Erythroblast (primary cell): Measurements from ENCODE around the gene GLIPR1.
"Not testable (repeated sequence)": the region's sequence is repeated elsewhere in the genome, so short reads cannot be mapped to it uniquely, and the experiment has no call there.

ENCODE experiments used
- DNase-seq, 2 experiments: peaks; one replicate each; lab custom pipeline; 2025; lab: John Stamatoyannopoulos, UW
- GATA1 ChIP-seq: IDR thresholded peaks from 2 replicates; pipeline ENCODE4 v1.6.1; 2011; ENCODE audit warnings: low read depth, mild to moderate bottlenecking, control low read depth, low read length, moderate library complexity
- POLR2A ChIP-seq: IDR thresholded peaks from 2 replicates; pipeline ENCODE4 v1.6.1; 2011; ENCODE audit warnings: mild to moderate bottlenecking, low read length

GLIPR1 gene

DNA sequence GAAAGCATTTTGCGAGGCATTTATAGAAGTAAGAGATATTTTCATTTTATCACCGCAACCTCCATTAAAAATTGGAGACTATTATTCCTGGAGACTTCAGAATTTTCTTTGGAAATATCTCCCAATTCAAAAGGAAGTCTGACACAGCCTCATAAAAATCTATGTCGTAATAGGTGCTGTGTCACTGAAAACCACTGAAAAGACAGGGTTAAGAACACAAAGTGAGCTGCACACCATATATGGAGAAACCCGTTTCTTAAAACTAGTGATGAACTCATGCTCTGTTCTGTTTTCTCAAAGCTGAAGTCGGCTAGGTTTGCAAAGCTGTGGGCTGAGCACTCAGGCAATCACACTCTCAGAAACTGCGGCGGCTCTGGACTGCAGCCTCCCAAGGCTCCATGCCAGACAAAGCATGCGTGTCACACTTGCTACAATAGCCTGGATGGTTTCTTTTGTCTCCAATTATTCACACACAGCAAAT, at the start of gene GLIPR1:
GLIPR1 (plus strand) TSS at position 287 of the 481 bp plus-strand sequence; CDS start at position 413, 126 bp downstream.
- DNase-seq, result peak; percentile 19 to 29
- no peak for TF ChIP-seq GATA1
- peak; percentile 12 for TF ChIP-seq POLR2A

GRCh38 chr12:75432924-75433323, 47.6 kb upstream of the GLIPR1 start:
- no peak for DNase-seq
- TF ChIP-seq GATA1 (no peak), POLR2A (no peak)

- DNase-seq, result no peak
Measured at GRCh38 chr12:75437564-75437963, 43.0 kb upstream of the GLIPR1 start.

GRCh38 chr12:75438059-75438754, 42.3 kb upstream of the GLIPR1 start:
- no peak for TF ChIP-seq POLR2A
- no peak for TF ChIP-seq GATA1
- no peak for DNase-seq

More at GRCh38 chr12:75437564-75437963, 43.0 kb upstream of the GLIPR1 start:
- no peak for TF ChIP-seq POLR2A
- TF ChIP-seq GATA1, result no peak

DNA sequence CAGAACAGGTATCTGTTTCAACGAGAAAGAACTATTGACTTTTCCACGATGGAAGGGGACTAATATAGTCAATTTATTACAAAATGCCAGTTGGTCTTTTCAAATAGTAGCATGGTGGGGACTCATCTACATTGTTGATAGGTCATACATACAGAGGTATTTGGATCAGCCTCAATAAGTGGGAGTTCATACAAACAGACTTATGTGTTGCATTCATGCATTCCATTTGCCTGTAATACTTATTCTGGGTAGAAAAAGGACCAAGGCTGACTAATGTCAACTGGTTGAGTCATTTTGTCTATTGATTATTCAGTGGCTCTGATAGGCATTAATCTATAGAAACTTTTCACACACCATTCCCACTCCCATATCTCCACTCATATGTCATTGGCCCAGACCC, 41.5 kb upstream of the GLIPR1 start:
- DNase-seq, result no peak
- no peak for TF ChIP-seq POLR2A
- no peak for TF ChIP-seq GATA1

- no peak for DNase-seq
- no peak for TF ChIP-seq POLR2A
- no peak for TF ChIP-seq GATA1
Measured at GRCh38 chr12:75439930-75440329, 40.6 kb upstream of the GLIPR1 start.

DNA sequence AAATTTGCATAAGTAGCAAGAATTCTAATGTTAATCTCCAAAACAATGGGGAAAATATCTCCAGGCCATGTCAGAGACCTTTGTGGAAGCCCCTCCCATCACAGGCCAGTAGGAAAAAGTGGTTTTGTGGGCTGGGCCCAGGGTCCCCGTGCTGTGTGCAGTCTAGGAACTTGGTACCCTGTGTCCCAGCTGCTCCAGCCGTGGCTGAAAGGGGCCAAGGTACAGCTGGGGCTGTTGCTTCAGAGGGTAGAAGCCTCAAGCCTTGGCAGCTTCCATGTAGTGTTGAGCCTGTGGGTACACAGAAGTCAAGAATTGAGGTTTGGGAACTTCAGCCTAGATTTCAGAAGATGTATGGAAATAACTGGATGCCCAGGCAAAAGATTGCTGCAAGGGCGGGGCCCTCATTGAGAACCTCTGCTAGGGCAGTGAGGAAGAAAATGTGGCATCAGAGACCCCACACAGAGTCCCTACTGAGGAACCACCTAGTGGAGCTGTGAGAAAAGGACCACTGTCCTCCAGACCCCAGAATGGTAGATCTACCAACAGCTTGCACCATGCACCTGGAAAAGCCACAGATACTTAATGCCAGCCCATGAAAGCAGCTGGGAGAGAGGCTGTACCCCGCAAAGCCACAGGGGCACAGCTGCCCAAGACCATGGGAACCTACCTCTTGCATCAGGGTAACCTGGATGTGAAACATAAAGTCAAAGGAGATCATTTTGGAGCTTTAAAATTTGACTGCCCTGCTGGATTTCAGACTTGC, 38.7 kb upstream of the GLIPR1 start:
- DNase-seq, result not testable (repeated sequence)

- DNase-seq, result not testable (repeated sequence)
Measured at GRCh38 chr12:75442454-75442853, 38.1 kb upstream of the GLIPR1 start.

DNA sequence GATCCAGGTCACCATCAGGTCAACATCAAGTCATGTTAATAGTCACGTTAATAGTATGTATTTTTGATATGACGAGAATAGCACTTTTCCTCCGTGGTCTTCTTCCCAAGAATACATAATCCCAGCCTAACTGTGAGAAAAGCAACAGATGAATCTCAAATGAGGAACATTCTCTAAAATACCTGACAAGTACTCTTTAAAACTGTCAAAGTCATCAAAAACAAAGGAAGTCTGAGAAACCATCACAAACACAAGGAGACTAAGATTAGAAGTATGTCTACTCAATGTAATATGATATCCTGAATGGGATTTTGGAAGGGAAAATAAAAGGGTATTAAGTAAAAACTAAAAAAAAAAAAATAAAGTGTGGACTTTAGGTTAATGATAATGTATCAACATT, 36.8 kb upstream of the GLIPR1 start:
- TF ChIP-seq GATA1, result no peak
- TF ChIP-seq POLR2A, result no peak
- DNase-seq, result no peak

- DNase-seq, result no peak
- TF ChIP-seq GATA1 (no peak), POLR2A (no peak)
Measured at GRCh38 chr12:75444429-75445136, 36.0 kb upstream of the GLIPR1 start.

GRCh38 chr12:75445137-75445507, 35.4 kb upstream of the GLIPR1 start:
- DNase-seq, result not testable (repeated sequence)

DNA sequence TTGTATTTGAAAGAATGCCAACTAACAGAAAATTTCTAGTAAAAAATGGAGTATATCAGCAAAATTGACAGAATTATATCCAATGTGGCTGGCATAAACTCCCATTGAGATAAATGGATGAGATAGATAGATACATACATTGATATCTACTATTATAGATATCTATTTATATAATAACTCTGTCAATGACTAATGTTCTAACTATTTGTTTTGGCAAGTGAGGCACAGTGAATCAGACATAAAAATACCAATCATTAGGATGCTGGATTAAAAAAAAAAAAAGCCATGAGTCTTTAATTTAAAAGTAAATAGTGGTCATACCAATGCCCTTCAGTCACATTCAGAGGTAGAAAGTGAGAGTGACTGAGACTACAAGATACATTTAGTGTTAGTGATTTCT, 33.7 kb upstream of the GLIPR1 start:
- no peak for DNase-seq
- TF ChIP-seq GATA1, result no peak
- no peak for TF ChIP-seq POLR2A

GRCh38 chr12:75447691-75448393, 32.7 kb upstream of the GLIPR1 start:
- TF ChIP-seq GATA1 (no peak), POLR2A (no peak)
- DNase-seq, result no peak
